HEK293 (cell line): ENCODE measurements around the gene RBFOX1.

ENCODE experiments used
- CTCF ChIA-PET: fragments of 350-600 bp; formaldehyde crosslinking; extraction: SDS; loops from one replicate; lab custom pipeline; 2021; ENCODE audit warnings: antibody characterized with exemption; lab: Yijun Ruan, JAX
- POLR2A ChIA-PET: fragments of 300-600 bp; formaldehyde crosslinking; extraction: SDS; loops from one replicate; lab custom pipeline; 2020; ENCODE audit warnings: antibody characterized with exemption, inconsistent platforms; lab: Yijun Ruan, JAX
- H3K27ac ChIP-seq: fragments of 200-500 bp; sonication (Bioruptor generic); 2 replicates; pipeline ENCODE4 v1.5.1; 2014; ENCODE audit warnings: low read depth, low read length, control low read depth, inconsistent platforms; ENCODE audit errors: extremely low read depth
- H3K36me3 ChIP-seq, 2 experiments: fragments of 200-500 bp in 1 of 2; sonication (Bioruptor generic) in 1 of 2; 1 replicate in 1 of 2; 2 replicates in 1 of 2; pipeline ENCODE4 v1.5.1; 2014 to 2017; ENCODE audit warnings: inconsistent platforms in 2 of 2, low read length in 2 of 2; ENCODE audit not compliant: control insufficient read depth in 2 of 2, insufficient read depth in 1 of 2
- H3K4me1 ChIP-seq: fragments of 200-500 bp; sonication (Bioruptor generic); 2 replicates; pipeline ENCODE4 v1.5.1; 2014; ENCODE audit warnings: mild to moderate bottlenecking, low read length, inconsistent platforms; ENCODE audit not compliant: control insufficient read depth, insufficient read depth
- H3K4me3 ChIP-seq: 2 replicates; pipeline ENCODE4 v1.5.1; 2011; ENCODE audit warnings: low read depth, mild to moderate bottlenecking, control low read depth, low read length, moderate library complexity
- H3K9me3 ChIP-seq: fragments of 200-500 bp; sonication (Bioruptor generic); 2 replicates; pipeline ENCODE4 v1.5.1; 2014; ENCODE audit warnings: low read depth, low read length, inconsistent platforms; ENCODE audit not compliant: control insufficient read depth, insufficient read depth
- BCL11B ChIP-seq: fragments of 450-650 bp; formaldehyde crosslinking; IDR thresholded peaks from 2 replicates; pipeline ENCODE4 v1.5.1; 2016; ENCODE audit warnings: low read depth, missing biosample characterization, missing genetic modification characterization
- KLF1 ChIP-seq: fragments of 450-650 bp; formaldehyde crosslinking; IDR thresholded peaks from 2 replicates; pipeline ENCODE4 v1.5.1; 2016; ENCODE audit warnings: missing biosample characterization, missing genetic modification characterization
- MZF1 ChIP-seq: fragments of 450-650 bp; formaldehyde crosslinking; IDR thresholded peaks from 2 replicates; pipeline ENCODE4 v1.5.1; 2017; ENCODE audit warnings: missing biosample characterization, missing genetic modification characterization, borderline replicate concordance
- ZBTB17 ChIP-seq: fragments of 450-650 bp; formaldehyde crosslinking; IDR thresholded peaks from 2 replicates; pipeline ENCODE4 v1.5.1; 2016; ENCODE audit warnings: missing biosample characterization, missing genetic modification characterization
- ZBTB26 ChIP-seq: fragments of 450-650 bp; formaldehyde crosslinking; optimal IDR thresholded peaks from 2 replicates; pipeline ENCODE3; 2016; ENCODE audit warnings: missing biosample characterization, mild to moderate bottlenecking, missing genetic modification characterization
- ZBTB7A ChIP-seq: fragments of 450-650 bp; formaldehyde crosslinking; IDR thresholded peaks from 2 replicates; pipeline ENCODE4 v1.5.1; 2016; ENCODE audit warnings: low read depth, missing biosample characterization, missing genetic modification characterization
- ZNF10 ChIP-seq: fragments of 450-650 bp; formaldehyde crosslinking; IDR thresholded peaks from 2 replicates; pipeline ENCODE4 v1.5.1; 2017; ENCODE audit warnings: missing biosample characterization, missing genetic modification characterization
- ZNF114 ChIP-seq: fragments of 450-650 bp; formaldehyde crosslinking; IDR thresholded peaks from 2 replicates; pipeline ENCODE4 v1.5.0; 2017; ENCODE audit warnings: missing biosample characterization, missing genetic modification characterization
- ZNF140 ChIP-seq: fragments of 450-650 bp; formaldehyde crosslinking; IDR thresholded peaks from 2 replicates; pipeline ENCODE4 v1.5.1; 2016; ENCODE audit warnings: missing biosample characterization, missing genetic modification characterization
- ZNF174 ChIP-seq: fragments of 450-650 bp; formaldehyde crosslinking; IDR thresholded peaks from 2 replicates; pipeline ENCODE4 v1.5.0; 2017; ENCODE audit warnings: missing biosample characterization, mild to moderate bottlenecking, missing genetic modification characterization
- ZNF266 ChIP-seq: fragments of 450-650 bp; formaldehyde crosslinking; IDR thresholded peaks from 2 replicates; pipeline ENCODE4 v1.5.1; 2016; ENCODE audit warnings: missing biosample characterization, missing genetic modification characterization, low read depth
- ZNF426 ChIP-seq: fragments of 450-650 bp; formaldehyde crosslinking; IDR thresholded peaks from 2 replicates; pipeline ENCODE4 v1.5.1; 2017; ENCODE audit warnings: missing biosample characterization, missing genetic modification characterization, mild to moderate bottlenecking, inconsistent platforms, moderate library complexity
- ZNF521 ChIP-seq: fragments of 450-650 bp; formaldehyde crosslinking; IDR thresholded peaks from 2 replicates; pipeline ENCODE4 v1.5.1; 2017; ENCODE audit warnings: missing biosample characterization, mild to moderate bottlenecking, missing genetic modification characterization
- ZNF623 ChIP-seq: fragments of 450-650 bp; formaldehyde crosslinking; IDR thresholded peaks from 2 replicates; pipeline ENCODE4 v1.5.1; 2016; ENCODE audit warnings: missing biosample characterization, missing genetic modification characterization
- TF ChIP-seq, protein P1 (sequence below): fragments of 450-650 bp; formaldehyde crosslinking; IDR thresholded peaks from 2 replicates; pipeline ENCODE4 v1.5.1; 2016; ENCODE audit warnings: missing biosample characterization, missing genetic modification characterization
- TF ChIP-seq, protein P2 (sequence below): fragments of 450-650 bp; formaldehyde crosslinking; IDR thresholded peaks from 2 replicates; pipeline ENCODE4 v1.5.1; 2017; ENCODE audit warnings: missing biosample characterization, mild to moderate bottlenecking, missing genetic modification characterization, moderate library complexity
- TF ChIP-seq, protein P3 (sequence below): fragments of 450-650 bp; formaldehyde crosslinking; IDR thresholded peaks from 2 replicates; pipeline ENCODE4 v1.5.1; 2016; ENCODE audit warnings: missing biosample characterization, missing genetic modification characterization
- TF ChIP-seq, protein P4 (sequence below): fragments of 450-650 bp; formaldehyde crosslinking; IDR thresholded peaks from 2 replicates; pipeline ENCODE4 v1.5.1; 2016; ENCODE audit warnings: missing biosample characterization, missing genetic modification characterization, low read depth

Gene RBFOX1

GRCh38 chr16:7405166-7405565, 72.5 kb downstream of the RBFOX1 start:
- TF ChIP-seq ZNF266 (no peak), BCL11B (no peak), ZNF10 (tag by site-specific recombination) (no peak), ZNF521 (tag by site-specific recombination) (no peak), KLF1 (tag by site-specific recombination) (no peak), ZNF174 (tag by site-specific recombination) (no peak), ZBTB7A (no peak), ZNF140 (tag by site-specific recombination) (no peak), ZBTB17 (tag by site-specific recombination) (no peak), ZNF426 (tag by site-specific recombination) (no peak)
- TF ChIP-seq, protein P1, sequence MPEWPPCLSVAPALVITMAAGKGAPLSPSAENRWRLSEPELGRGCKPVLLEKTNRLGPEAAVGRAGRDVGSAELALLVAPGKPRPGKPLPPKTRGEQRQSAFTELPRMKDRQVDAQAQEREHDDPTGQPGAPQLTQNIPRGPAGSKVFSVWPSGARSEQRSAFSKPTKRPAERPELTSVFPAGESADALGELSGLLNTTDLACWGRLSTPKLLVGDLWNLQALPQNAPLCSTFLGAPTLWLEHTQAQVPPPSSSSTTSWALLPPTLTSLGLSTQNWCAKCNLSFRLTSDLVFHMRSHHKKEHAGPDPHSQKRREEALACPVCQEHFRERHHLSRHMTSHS (tag by site-specific recombination) = no peak
- TF ChIP-seq, protein P2, sequence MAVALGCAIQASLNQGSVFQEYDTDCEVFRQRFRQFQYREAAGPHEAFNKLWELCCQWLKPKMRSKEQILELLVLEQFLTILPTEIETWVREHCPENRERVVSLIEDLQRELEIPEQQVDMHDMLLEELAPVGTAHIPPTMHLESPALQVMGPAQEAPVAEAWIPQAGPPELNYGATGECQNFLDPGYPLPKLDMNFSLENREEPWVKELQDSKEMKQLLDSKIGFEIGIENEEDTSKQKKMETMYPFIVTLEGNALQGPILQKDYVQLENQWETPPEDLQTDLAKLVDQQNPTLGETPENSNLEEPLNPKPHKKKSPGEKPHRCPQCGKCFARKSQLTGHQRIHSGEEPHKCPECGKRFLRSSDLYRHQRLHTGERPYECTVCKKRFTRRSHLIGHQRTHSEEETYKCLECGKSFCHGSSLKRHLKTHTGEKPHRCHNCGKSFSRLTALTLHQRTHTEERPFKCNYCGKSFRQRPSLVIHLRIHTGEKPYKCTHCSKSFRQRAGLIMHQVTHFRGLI (tag by site-specific recombination) = no peak
- no peaks in the 10 kb centered on the region for H3K36me3 ChIP-seq
- H3K9me3 ChIP-seq = no peaks in the 10 kb centered on the region
- no peak overlapping the region for H3K27ac ChIP-seq
- no peaks in the 10 kb centered on the region for H3K4me1 ChIP-seq
- CTCF ChIA-PET = interaction anchor here (1.0 kb wide), 1 partner anchor 379 kb away, joined by 3 read pairs; no protein-coding TSS in a partner anchor
- POLR2A ChIA-PET = no interaction called here
- H3K4me3 ChIP-seq = no peak overlapping the region

DNA sequence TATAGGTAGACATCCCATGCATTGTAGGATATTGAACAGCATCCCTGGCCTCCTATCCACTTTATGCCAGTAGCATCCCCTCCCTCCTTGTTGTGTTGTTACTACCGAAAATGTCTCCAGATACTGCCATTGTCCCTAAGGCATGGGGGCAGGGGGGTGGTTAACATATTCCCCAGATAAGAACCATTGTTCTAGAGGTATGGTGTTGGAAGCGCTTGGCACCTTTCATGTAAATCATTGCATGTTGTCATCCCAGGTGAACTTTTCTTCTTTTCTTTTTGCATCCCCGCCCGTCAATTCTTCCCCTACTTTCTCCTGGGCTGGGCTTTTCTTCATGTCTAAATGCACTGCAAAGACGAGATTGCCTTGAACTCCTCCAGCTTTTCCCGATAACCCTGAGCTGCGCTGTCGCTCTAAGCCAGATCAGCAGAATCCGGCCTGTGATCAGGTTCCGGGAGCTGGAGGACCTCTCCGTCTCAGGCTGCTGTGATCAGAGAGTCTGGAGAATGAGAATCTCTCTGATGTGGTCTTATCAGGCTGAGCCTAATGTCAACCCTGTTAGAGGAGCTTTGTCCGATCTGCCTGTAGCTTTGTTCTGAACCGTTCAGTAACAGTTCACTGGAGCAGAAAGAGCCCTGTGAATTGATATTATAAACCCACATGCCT, 76.2 kb downstream of the RBFOX1 start:
- Histone ChIP-seq H3K4me1 (no peaks in the 10 kb centered on the region), H3K4me3 (no peak overlapping the region), H3K9me3 (no peaks in the 10 kb centered on the region), H3K36me3 (no peaks in the 10 kb centered on the region), H3K27ac (no peak overlapping the region)
- CTCF ChIA-PET = interaction anchor here (0.6 kb wide), 1 partner anchor 21 kb away, joined by 4 read pairs; no protein-coding TSS in a partner anchor
- POLR2A ChIA-PET = no interaction called here
- TF ChIP-seq ZNF114 (tag by site-specific recombination) = no peak
- TF ChIP-seq MZF1 (tag by site-specific recombination) = no peak
- TF ChIP-seq, protein P3, sequence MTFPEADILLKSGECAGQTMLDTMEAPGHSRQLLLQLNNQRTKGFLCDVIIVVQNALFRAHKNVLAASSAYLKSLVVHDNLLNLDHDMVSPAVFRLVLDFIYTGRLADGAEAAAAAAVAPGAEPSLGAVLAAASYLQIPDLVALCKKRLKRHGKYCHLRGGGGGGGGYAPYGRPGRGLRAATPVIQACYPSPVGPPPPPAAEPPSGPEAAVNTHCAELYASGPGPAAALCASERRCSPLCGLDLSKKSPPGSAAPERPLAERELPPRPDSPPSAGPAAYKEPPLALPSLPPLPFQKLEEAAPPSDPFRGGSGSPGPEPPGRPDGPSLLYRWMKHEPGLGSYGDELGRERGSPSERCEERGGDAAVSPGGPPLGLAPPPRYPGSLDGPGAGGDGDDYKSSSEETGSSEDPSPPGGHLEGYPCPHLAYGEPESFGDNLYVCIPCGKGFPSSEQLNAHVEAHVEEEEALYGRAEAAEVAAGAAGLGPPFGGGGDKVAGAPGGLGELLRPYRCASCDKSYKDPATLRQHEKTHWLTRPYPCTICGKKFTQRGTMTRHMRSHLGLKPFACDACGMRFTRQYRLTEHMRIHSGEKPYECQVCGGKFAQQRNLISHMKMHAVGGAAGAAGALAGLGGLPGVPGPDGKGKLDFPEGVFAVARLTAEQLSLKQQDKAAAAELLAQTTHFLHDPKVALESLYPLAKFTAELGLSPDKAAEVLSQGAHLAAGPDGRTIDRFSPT (tag by site-specific recombination) = no peak
- TF ChIP-seq ZBTB26 (tag by site-specific recombination) = no peak
- TF ChIP-seq, protein P4, sequence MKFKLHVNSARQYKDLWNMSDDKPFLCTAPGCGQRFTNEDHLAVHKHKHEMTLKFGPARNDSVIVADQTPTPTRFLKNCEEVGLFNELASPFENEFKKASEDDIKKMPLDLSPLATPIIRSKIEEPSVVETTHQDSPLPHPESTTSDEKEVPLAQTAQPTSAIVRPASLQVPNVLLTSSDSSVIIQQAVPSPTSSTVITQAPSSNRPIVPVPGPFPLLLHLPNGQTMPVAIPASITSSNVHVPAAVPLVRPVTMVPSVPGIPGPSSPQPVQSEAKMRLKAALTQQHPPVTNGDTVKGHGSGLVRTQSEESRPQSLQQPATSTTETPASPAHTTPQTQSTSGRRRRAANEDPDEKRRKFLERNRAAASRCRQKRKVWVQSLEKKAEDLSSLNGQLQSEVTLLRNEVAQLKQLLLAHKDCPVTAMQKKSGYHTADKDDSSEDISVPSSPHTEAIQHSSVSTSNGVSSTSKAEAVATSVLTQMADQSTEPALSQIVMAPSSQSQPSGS (tag by site-specific recombination) = no peak
- no peak for TF ChIP-seq ZNF623 (tag by site-specific recombination)
